ENCODE measurements around the gene PARD3.

PARD3 gene

GRCh38 chr10:34821587-34822585, 6.8 kb upstream of the PARD3 start:
- no peak for DNase-seq

GRCh38 chr10:34817586-34817985, 2.5 kb upstream of the PARD3 start:
- DNase-seq, result no peak

- DNase-seq, result no peak
Measured at GRCh38 chr10:34817054-34817453, 2.0 kb upstream of the PARD3 start.

GRCh38 chr10:34816501-34817002, 1.5 kb upstream of the PARD3 start:
- no peak for DNase-seq

GRCh38 chr10:34816085-34816496, 995 bp upstream of the PARD3 start:
- DNase-seq, result no peak

GRCh38 chr10:34814913-34815184, 247 bp downstream of the PARD3 start:
- DNase-seq, result no peak

DNA sequence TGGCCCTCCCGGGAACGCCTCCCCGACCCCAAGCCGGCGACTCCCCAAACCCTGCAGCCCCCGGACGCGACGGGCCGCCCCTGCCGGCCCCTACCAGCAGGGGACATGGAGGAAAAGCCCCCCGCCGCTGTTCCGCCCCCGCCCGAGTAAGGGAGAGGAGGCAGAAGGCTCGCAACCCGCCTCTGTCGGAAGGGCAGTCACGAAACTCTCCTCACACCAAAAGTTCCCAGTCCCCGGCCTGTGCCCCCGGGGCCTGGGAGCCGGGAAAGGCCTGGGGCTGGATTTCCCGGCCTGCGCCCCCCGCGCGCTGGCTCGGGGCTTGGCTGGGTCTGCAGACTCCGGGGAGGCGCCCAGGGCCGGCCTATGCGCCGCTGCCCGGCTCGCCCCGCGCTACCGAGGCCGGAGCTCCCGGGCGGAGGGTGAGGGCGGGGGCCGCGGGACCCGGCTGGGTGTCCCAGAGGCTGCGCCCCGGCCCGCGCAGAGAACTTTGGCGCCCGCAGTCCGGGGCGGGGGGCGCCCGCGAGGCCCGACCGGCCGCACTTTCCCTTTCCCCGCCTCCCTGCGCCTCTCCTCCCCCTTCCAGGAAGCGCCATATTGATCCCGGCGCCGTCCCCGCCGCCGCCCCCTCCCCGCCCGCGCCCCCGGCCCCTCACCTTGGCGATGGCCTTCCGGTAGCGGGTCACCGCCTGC, 728 bp downstream of the PARD3 start:
- DNase-seq, result no peak

DNA sequence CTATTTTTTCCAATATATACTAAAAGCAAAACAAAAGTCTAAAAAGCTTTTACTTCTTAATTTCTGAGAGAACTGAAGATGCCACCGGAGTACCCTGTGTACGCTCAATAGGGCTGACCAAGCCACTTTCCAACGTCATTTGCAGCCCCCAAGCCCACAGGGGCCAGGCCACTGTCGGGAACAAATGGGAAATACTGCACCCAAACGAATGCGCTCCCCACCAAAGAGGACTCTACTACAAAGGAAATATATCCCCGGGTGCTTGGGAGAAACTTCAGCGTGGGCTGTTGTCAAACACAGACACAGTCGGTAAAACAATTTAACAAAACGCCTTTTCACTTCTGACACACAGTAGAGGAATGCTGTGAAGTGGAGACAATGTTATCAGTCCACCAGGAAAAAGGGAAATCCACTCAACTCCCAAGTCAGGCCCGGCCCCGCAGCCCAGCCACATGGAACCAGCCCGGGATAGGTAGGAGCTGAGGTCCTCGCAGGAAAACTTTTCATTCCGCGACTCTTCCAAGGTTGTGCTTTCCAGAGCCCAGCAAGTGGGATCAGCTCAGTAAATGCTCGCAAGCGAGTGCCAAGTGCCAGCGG, 1.4 kb downstream of the PARD3 start:
- DNase-seq, result no peak

DNA sequence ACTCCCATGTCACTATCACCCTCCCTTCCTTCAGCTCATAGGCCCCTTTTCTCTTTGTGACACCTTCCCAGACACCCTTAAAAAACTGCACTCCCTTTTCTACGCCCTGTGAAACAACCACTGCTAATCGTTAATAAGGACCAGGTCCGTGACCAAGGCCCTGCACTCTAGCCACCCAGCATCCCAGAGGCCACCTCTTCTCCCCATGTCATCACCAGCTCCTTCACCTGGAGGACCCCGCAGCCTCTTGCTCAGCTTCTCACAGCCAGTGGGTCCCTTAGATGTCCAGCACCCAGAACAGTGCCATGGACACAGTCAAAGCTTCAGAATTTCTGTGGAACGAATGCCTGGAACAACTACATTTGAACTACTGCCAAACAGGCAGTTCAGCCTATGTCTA, 2.3 kb downstream of the PARD3 start:
- DNase-seq, result no peak

GRCh38 chr10:34811968-34812514, 3.1 kb downstream of the PARD3 start:
- DNase-seq, result no peak

DNA sequence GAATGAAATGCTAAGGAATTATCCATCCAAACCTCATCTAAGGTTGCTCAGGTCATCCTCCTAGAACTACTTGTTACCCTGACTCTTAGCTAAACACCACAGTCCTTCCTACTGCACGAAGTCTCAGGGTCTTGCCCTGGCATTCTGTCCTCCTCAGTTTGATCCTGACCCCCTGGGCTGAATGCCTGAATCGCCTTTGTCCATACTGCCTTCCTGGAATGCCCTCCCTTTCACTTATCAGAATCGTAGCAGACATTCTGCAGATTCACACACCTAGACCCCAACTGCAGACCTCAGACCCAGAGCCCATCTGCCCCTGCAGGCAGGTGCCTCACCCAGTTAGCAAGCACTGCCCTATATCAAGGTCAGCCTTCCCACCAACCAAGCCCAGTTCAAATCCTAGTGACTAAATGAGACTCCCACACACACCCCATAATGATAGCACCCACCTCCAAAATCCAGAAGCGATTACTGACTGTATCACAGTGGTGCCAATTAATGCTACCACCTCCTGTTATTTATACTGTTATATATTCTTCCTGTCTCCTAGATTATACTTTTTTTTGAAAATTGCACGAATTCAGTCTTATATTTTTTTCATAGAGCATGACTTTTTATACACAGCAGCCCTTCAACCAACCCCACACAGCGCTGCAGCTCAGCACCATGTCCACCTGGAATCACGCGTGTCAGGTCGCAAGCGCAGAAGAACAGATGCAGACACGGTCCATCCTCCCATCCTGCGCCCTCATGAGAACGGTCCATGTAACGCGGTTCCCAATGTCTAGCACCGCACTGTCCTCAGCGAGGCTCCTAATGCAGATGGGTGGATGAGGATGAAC, 3.7 kb downstream of the PARD3 start:
- no peak for DNase-seq

GRCh38 chr10:34809796-34810195, 5.3 kb downstream of the PARD3 start:
- no peak for DNase-seq

DNA sequence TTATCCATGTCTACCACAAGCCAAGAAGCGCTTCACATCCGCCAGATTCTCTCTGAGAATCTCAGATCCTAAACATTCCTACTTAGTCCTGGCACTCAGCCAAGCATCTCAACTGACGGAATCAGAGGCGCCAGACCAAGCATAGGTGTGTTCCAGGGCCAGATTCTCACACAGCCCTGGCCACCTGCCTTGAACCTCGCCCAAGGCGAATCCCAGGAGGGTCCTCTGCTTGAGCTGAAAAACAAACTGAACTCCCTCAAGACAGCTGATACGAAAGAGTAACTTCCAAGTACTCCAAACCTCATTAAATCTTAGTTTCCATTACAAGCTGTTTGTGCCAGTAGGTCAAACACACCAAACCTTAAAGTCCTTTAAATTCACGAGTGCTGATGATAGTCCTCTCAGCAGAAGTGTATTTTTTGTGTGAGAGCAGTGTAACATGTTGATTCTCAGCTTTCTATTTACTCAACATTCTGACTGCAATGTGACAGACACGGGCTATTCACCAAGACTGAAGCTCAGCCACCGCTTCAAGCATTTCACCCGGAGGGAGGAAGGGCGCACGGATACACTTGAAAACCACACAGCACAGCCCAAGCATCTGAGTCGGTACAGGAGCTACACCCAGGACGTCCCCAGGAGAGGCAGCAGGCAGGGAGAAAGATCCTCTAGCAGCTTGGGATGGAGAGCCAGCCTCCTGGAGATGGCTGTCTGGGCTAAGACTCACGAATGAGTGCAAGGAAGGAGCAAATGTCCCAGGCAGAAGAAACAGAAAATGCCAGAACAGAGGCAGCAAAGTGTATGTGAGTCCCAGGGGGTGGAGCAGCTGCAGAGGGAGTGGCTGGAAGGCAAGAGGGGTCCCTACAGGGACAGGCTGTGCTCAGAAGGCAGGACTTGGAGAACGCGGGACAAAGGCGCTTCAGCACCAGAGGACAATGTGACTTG, 6.0 kb downstream of the PARD3 start:
- DNase-seq, result peak; percentile 17

DNA sequence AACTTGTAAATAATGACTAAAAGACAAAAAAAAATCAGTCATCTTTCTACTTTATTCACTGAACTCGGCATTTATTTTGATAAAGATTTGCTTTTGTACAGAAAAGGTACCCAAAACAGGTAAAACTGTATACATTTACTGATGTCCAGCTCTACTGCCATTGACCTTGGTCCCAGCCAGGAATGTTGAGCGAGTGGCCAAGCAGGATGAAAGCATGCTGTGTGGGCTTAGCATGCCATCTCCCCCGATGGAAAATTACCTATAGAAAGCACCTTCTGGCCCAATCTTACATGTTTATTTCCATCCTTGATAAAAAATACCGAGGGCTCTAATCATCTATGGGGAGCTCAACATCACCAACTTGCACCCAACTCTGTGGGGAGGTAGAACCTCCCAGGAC, 6.8 kb downstream of the PARD3 start:
- no peak for DNase-seq

GRCh38 chr10:34804306-34804705, 10.8 kb downstream of the PARD3 start:
- DNase-seq, result no peak

GRCh38 chr10:34802692-34803091, 12.4 kb downstream of the PARD3 start:
- no peak for DNase-seq

- DNase-seq, result no peak
Measured at GRCh38 chr10:34801097-34801733, 13.9 kb downstream of the PARD3 start.

GRCh38 chr10:34800624-34801023, 14.5 kb downstream of the PARD3 start:
- DNase-seq, result no peak

- no peak for DNase-seq
Measured at GRCh38 chr10:34798654-34799053, 16.4 kb downstream of the PARD3 start.

DNA sequence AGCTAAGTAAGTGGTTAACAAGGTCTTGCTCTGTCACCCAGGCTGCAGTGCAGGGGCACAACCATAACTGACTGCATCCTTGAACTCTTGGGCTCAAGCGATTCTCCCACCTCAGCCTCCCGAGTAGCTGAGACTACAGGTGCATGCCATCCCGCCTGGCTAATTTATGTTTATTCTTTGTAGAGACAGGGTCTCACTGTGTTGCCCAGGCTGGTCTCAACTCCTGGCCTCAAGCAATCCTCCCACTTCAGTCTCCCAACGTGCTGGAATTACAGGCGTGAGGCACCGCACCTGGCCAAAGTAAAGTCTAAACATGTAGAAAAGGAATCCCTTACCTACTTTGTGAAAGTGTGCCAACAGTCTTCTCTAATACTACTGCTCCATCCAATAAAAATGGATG, 17.9 kb downstream of the PARD3 start:
- DNase-seq, result no peak

GRCh38 chr10:34796133-34796532, 19.0 kb downstream of the PARD3 start:
- DNase-seq, result no peak

Measured in DMS153 (cell line).